ENCODE data around the gene MACROD2.

MACROD2 gene

DNA sequence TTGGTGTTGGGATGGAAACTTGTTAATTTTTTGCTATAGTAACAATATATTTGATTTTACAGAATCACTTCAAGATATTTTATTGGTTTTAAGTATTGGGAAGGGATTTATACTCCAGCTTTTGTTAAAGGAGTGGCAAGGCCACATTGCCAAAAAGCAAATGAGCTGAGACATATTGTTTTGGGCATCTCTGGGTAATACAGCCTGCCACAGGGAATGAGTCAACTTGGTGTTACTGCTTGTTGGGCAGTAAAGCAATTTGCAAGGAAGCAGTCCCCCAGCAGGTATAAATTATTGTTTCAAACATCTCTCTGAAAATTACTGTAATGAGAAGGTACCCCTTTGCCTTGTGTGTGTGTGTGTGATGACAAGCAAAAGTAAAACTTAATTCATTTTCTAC is 1210.4 kb downstream of the MACROD2 start:
- no peaks in the 10 kb centered on the region for H3K36me3 ChIP-seq (ENCODE audit: control insufficient read depth, insufficient read depth, low read length)
- H3K9me3 ChIP-seq (ENCODE audit: control insufficient read depth, low read length), result no peaks in the 10 kb centered on the region
- H3K4me1 ChIP-seq (ENCODE audit: control insufficient read depth, insufficient read depth, low read length), result no peaks in the 10 kb centered on the region
- H3K4me3 ChIP-seq (ENCODE audit: insufficient read depth, low read depth, low read length), result no peak overlapping the region
- no peak overlapping the region for H3K27ac ChIP-seq (ENCODE audit: insufficient read depth, low read depth, low read length, poor library complexity, severe bottlenecking)
- no peaks in the 10 kb centered on the region for H3K27me3 ChIP-seq (ENCODE audit: control insufficient read depth, insufficient read depth, low read length, poor library complexity, severe bottlenecking)

DNA sequence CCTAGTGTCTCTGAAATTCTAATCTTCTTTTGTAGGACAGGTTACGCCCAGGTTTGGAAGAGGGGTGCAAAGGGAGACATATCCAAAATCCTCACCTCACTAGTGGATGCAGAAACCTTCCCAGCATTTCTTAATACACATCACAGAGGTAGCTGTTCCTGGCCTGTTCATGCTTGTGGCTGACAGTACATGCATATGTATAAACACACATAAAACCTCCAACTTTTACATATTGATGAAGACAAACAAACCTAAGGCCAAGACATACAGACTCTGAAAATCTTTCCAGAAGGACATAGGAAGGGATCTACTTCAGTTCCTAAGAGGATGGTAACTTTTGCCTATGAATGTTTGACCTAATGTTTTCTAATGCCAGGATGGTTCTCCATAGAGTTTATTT is 1214.2 kb downstream of the MACROD2 start:
- no peaks in the 10 kb centered on the region for H3K36me3 ChIP-seq (ENCODE audit: control insufficient read depth, insufficient read depth, low read length)
- WGBS, 2 experiments, result 88 to 90% methylated on average over 1 of the region's 1 CpG
- H3K27me3 ChIP-seq (ENCODE audit: control insufficient read depth, insufficient read depth, low read length, poor library complexity, severe bottlenecking), result no peaks in the 10 kb centered on the region
- H3K4me1 ChIP-seq (ENCODE audit: control insufficient read depth, insufficient read depth, low read length), result no peaks in the 10 kb centered on the region
- no peak overlapping the region for H3K27ac ChIP-seq (ENCODE audit: insufficient read depth, low read depth, low read length, poor library complexity, severe bottlenecking)
- H3K4me3 ChIP-seq (ENCODE audit: insufficient read depth, low read depth, low read length), result no peak overlapping the region
- H3K9me3 ChIP-seq (ENCODE audit: control insufficient read depth, low read length), result no peaks in the 10 kb centered on the region

DNA sequence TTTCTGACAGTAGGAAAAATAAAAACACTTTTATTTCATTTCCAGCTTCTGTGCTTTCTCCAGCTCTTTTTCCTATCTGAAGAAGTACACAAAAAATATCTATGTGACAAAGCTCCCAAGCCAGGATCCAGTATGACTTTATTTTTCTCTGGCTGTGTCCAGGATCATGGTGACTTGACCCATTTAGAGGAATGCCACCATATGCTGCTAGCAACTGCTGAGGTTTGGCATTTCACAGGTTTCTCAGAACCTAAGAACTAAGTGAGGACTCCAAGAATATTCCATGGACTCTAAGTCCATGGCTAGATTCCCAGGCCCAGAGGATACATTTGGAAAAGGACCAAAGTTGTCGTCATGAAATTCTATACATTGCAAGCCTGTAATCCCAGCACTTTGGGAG is 1218.7 kb downstream of the MACROD2 start:
- no peak overlapping the region for H3K27ac ChIP-seq (ENCODE audit: insufficient read depth, low read depth, low read length, poor library complexity, severe bottlenecking)
- H3K4me3 ChIP-seq (ENCODE audit: insufficient read depth, low read depth, low read length), result no peak overlapping the region
- H3K4me1 ChIP-seq (ENCODE audit: control insufficient read depth, insufficient read depth, low read length), result no peaks in the 10 kb centered on the region
- H3K9me3 ChIP-seq (ENCODE audit: control insufficient read depth, low read length), result no peaks in the 10 kb centered on the region
- WGBS, 2 experiments, result 88 to 92% methylated on average over 1 of the region's 1 CpG
- H3K27me3 ChIP-seq (ENCODE audit: control insufficient read depth, insufficient read depth, low read length, poor library complexity, severe bottlenecking), result no peaks in the 10 kb centered on the region
- no peaks in the 10 kb centered on the region for H3K36me3 ChIP-seq (ENCODE audit: control insufficient read depth, insufficient read depth, low read length)

DNA sequence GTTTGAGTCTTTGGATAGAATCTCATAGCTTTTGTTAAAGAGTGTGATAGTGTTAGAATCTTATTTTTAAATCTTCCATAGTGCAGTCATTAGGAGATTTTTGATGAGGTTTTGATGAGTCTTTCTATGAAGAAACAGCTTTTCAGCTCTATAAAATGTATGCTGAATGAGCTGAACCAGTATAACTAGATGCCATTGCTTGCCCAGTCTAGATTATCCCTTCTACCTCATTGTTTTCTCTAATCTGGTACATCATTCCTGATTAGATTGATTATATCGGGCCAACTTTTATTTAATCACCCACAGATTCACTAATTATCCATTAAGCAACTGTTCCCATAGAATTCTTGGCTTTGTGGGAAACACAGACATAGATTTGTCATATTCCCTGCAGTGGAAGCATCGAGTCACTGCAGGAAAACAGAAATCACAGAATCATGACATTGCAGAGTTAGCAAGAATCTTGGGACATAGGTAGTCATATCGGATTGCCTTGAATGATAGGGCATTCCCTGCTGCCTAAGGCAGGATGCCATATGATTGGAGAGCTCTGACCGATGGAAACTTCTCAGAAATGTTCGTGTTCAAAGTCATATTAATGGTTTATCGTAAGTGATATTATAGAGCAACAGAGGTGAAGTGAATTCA is 1224.8 kb downstream of the MACROD2 start:
- Histone ChIP-seq H3K4me1 (ENCODE audit: control insufficient read depth, insufficient read depth, low read length) (peaks cover 13% of the 10 kb centered on the region), H3K27me3 (ENCODE audit: control insufficient read depth, insufficient read depth, low read length, poor library complexity, severe bottlenecking) (no peaks in the 10 kb centered on the region), H3K9me3 (ENCODE audit: control insufficient read depth, low read length) (no peaks in the 10 kb centered on the region), H3K4me3 (ENCODE audit: insufficient read depth, low read depth, low read length) (no peak overlapping the region), H3K36me3 (ENCODE audit: control insufficient read depth, insufficient read depth, low read length) (no peaks in the 10 kb centered on the region), H3K27ac (ENCODE audit: insufficient read depth, low read depth, low read length, poor library complexity, severe bottlenecking) (no peak overlapping the region)
- WGBS, 2 experiments, result 75 to 78% methylated on average over 6 of the region's 6 CpGs

DNA sequence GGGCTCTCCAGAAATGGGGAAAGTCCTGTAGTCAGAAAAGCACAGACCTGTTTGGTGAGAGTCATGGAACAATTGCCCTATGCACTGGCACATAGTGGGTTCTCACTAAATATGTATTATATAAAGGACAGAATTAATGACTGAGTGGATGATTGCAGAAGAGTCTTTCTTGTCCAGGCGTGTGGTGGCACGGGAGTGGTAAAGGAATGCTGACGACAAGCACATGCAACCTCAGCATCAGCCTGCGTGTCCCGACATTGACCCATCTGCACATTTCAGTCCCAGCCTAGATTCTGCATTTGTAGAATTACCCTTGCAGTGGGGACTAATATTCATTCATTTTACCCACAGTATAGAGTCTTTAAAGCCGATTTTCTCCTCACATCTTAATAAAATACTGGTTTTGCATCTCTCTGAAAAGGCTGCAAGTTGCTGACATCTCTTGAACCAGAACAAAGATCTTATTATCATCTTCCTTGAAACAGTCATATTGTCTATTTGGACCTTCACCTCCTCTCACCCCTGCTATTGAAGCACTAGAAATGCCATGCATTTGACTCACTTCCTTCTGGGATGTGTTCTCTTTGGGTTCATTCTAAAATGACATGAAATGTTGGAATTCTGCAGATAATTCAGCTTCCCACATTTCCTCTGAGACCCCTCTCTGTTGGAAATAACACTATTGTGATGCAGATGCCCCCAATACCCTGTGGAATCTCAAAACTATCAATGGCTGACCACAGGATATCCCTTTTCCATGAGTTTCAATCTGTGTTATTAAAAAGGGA is 1225.7 kb downstream of the MACROD2 start:
- WGBS, 2 experiments, result 89 to 91% methylated on average over 6 of the region's 6 CpGs
- no peak overlapping the region for H3K27ac ChIP-seq (ENCODE audit: insufficient read depth, low read depth, low read length, poor library complexity, severe bottlenecking)
- H3K9me3 ChIP-seq (ENCODE audit: control insufficient read depth, low read length), result no peaks in the 10 kb centered on the region
- no peaks in the 10 kb centered on the region for H3K36me3 ChIP-seq (ENCODE audit: control insufficient read depth, insufficient read depth, low read length)
- no peak overlapping the region for H3K4me3 ChIP-seq (ENCODE audit: insufficient read depth, low read depth, low read length)
- peaks cover 13% of the 10 kb centered on the region for H3K4me1 ChIP-seq (ENCODE audit: control insufficient read depth, insufficient read depth, low read length)
- H3K27me3 ChIP-seq (ENCODE audit: control insufficient read depth, insufficient read depth, low read length, poor library complexity, severe bottlenecking), result no peaks in the 10 kb centered on the region

DNA sequence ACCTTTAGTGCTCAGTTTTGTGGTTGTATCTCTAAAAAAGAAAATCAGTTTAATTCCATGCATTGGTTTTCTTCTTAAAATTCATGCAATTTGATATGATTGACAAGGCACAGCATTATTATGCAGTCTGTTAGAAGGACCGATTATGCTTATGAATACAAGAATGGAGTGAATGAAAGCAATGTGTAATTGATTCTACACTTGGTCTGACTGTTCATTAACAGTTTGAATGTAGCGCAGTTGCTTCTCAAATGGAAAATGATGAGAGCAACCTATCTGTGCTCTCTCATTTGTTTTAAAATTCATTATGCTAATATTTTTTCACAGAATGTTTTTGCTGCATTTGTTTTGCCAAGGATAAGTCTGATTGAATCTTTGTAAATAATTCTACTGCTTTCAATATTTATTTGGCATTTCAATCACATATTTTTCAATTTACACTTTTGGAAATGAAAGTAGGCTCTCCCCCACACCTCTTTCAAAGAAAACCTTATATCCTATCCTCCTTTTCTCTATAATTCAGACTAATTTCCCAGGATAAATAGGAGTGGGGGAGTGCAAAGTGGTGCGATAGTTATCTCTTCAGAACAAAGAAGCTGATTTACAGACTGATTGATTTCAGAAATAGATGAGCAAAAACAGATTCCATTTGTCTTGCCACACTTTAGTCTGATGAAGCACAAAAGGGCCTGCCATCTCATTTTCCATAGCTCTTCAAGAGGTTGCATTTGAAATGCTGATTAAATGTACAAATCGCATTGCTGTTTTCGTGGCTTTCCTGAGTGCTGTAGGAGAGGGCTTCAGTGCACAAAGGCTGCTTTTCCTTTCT is 1227.4 kb downstream of the MACROD2 start:
- H3K4me1 ChIP-seq (ENCODE audit: control insufficient read depth, insufficient read depth, low read length), result peaks cover 13% of the 10 kb centered on the region
- no peak overlapping the region for H3K4me3 ChIP-seq (ENCODE audit: insufficient read depth, low read depth, low read length)
- H3K36me3 ChIP-seq (ENCODE audit: control insufficient read depth, insufficient read depth, low read length), result no peaks in the 10 kb centered on the region
- no peaks in the 10 kb centered on the region for H3K9me3 ChIP-seq (ENCODE audit: control insufficient read depth, low read length)
- 88 to 94% methylated on average over 5 of the region's 5 CpGs for WGBS, 2 experiments
- H3K27ac ChIP-seq (ENCODE audit: insufficient read depth, low read depth, low read length, poor library complexity, severe bottlenecking), result no peak overlapping the region
- no peaks in the 10 kb centered on the region for H3K27me3 ChIP-seq (ENCODE audit: control insufficient read depth, insufficient read depth, low read length, poor library complexity, severe bottlenecking)

DNA sequence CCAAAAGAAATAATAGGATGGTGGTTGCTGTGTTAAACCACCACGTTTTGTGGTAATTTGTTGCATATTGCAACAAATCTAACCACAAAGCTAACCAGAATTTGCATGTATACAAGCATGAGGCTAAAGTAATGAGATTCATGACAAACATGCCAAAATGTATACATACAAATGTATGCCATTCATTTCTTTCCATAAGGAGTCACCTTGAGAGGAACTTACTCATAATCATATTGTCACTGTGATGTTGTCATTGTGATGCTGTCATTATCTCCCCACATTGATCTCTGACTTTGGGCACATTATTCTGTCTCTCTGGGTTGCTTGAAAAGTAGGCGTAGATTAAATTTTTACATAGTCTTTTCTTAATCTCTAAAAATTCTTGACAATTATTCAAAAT is 1228.9 kb downstream of the MACROD2 start:
- 98 to 100% methylated on average over 1 to 2 of the region's 2 CpGs for WGBS, 2 experiments
- no peak overlapping the region for H3K27ac ChIP-seq (ENCODE audit: insufficient read depth, low read depth, low read length, poor library complexity, severe bottlenecking)

DNA sequence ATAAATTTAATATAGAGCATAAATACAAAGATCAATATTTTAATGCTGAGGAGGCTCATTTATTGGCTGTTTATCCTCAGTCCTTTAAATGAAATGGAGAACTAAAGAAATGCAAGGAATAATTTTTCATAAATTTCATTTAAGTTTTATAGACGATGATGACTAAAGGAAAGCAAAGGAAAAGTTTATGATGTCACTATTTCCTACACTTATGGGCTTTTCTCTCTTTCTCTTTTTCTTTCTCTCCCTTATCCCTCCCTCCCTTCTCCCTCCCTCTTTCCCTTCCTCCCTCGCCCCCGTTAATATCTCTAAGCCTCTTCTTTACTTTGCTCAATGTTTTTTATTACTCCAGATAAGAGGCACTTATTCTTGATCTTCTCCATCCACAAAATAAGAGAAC is 1231.8 kb downstream of the MACROD2 start:
- Histone ChIP-seq H3K27me3 (ENCODE audit: control insufficient read depth, insufficient read depth, low read length, poor library complexity, severe bottlenecking) (no peaks in the 10 kb centered on the region), H3K36me3 (ENCODE audit: control insufficient read depth, insufficient read depth, low read length) (no peaks in the 10 kb centered on the region), H3K27ac (ENCODE audit: insufficient read depth, low read depth, low read length, poor library complexity, severe bottlenecking) (no peak overlapping the region), H3K4me1 (ENCODE audit: control insufficient read depth, insufficient read depth, low read length) (peaks cover 4% of the 10 kb centered on the region), H3K4me3 (ENCODE audit: insufficient read depth, low read depth, low read length) (no peak overlapping the region), H3K9me3 (ENCODE audit: control insufficient read depth, low read length) (no peaks in the 10 kb centered on the region)
- whole genome bisulfite sequencing, 2 experiments, result 91 to 94% methylated on average over 2 of the region's 3 CpGs

More for the DNA sequence above, 1228.9 kb downstream of the MACROD2 start:
- H3K4me3 ChIP-seq (ENCODE audit: insufficient read depth, low read depth, low read length), result no peak overlapping the region
- H3K36me3 ChIP-seq (ENCODE audit: control insufficient read depth, insufficient read depth, low read length), result no peaks in the 10 kb centered on the region
- no peaks in the 10 kb centered on the region for H3K9me3 ChIP-seq (ENCODE audit: control insufficient read depth, low read length)
- peaks cover 13% of the 10 kb centered on the region for H3K4me1 ChIP-seq (ENCODE audit: control insufficient read depth, insufficient read depth, low read length)
- H3K27me3 ChIP-seq (ENCODE audit: control insufficient read depth, insufficient read depth, low read length, poor library complexity, severe bottlenecking), result no peaks in the 10 kb centered on the region

DNA sequence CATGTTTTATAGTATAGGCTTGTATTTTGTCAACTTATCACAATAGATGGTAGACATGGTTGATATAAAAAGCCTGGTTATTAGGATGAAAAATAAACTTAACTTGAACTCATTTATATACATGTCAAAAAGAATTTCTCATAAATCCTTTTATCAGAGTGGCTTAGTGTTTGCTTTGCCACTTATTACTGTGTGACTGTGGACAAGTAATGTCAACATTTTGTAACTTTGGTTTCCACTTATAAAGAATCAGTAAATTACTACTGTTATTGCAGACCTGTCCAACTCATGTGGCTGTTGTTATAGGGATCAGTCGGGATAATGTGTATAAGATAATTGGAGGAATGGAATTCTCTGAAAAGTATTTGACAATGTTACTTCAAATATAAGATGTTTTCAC is 1236.9 kb downstream of the MACROD2 start:
- no peak overlapping the region for H3K4me3 ChIP-seq (ENCODE audit: insufficient read depth, low read depth, low read length)
- H3K27me3 ChIP-seq (ENCODE audit: control insufficient read depth, insufficient read depth, low read length, poor library complexity, severe bottlenecking), result no peaks in the 10 kb centered on the region
- no peaks in the 10 kb centered on the region for H3K4me1 ChIP-seq (ENCODE audit: control insufficient read depth, insufficient read depth, low read length)
- H3K36me3 ChIP-seq (ENCODE audit: control insufficient read depth, insufficient read depth, low read length), result no peaks in the 10 kb centered on the region
- H3K27ac ChIP-seq (ENCODE audit: insufficient read depth, low read depth, low read length, poor library complexity, severe bottlenecking), result no peak overlapping the region
- WGBS, 2 experiments, result 90 to 100% methylated on average over 1 of the region's 1 CpG
- H3K9me3 ChIP-seq (ENCODE audit: control insufficient read depth, low read length), result no peaks in the 10 kb centered on the region
